IMR-90 (cell line): ENCODE measurements around the gene CASP9. TPM values are rescaled to one million over a fixed set of nuclear protein-coding genes. Genes with fewer than 3 reads are reported as not detected.

Experiments used
- ATAC-seq: fragments of 200-7000 bp; cut with Tn5 transposase; 2 replicates; pipeline ENCODE4 v1.9.1; 2020; ENCODE audit warnings: low read depth, mild to moderate bottlenecking, moderate library complexity
- BruUV-seq: library from RNA; stranded (reverse); fragments of 400-500 nt; replicated peaks from 2 replicates; lab custom pipeline; 2021; lab: Mats Ljungman, UMichigan
- CTCF ChIA-PET: fragments of 300-600 bp; formaldehyde crosslinking; extraction: SDS; loops from one replicate; lab custom pipeline; 2021; ENCODE audit warnings: antibody characterized with exemption; lab: Yijun Ruan, JAX
- POLR2A ChIA-PET: fragments of 300-600 bp; sonication (Branson Sonifier 250); formaldehyde crosslinking; loops from one replicate; lab custom pipeline; 2022; ENCODE audit warnings: antibody characterized with exemption; ENCODE audit not compliant: unreplicated experiment; lab: Charles Lee
- DNase-seq: peaks from one replicate; pipeline ENCODE4 v3.0.0; 2013
- H2AFZ ChIP-seq: replicated peaks from 2 replicates; pipeline ENCODE3; 2013; ENCODE audit warnings: low read length, mild to moderate bottlenecking; ENCODE audit not compliant: poor library complexity
- H2AK5ac ChIP-seq: 2 replicates; pipeline ENCODE4 v1.6.1; 2013; ENCODE audit warnings: low read depth, low read length, inconsistent platforms
- H2AK9ac ChIP-seq: replicated peaks from 2 replicates; pipeline ENCODE3; 2013; ENCODE audit warnings: mild to moderate bottlenecking, low read depth, low read length, moderate library complexity; ENCODE audit not compliant: poor library complexity
- H2BK120ac ChIP-seq: 2 replicates; pipeline ENCODE4 v1.6.1; 2013; ENCODE audit warnings: low read depth, low read length, inconsistent platforms
- H2BK15ac ChIP-seq: 3 replicates; pipeline ENCODE4 v1.6.1; 2013; ENCODE audit warnings: low read depth, low read length, inconsistent platforms
- H2BK20ac ChIP-seq: 2 replicates; pipeline ENCODE4 v1.6.1; 2013; ENCODE audit warnings: low read depth, mild to moderate bottlenecking, inconsistent platforms, low read length, moderate library complexity
- H2BK5ac ChIP-seq: 2 replicates; pipeline ENCODE4 v1.6.1; 2013; ENCODE audit warnings: mild to moderate bottlenecking, low read depth, low read length, inconsistent platforms; ENCODE audit not compliant: poor library complexity, severe bottlenecking
- H3K14ac ChIP-seq: replicated peaks from 2 replicates; pipeline ENCODE4 v1.6.1; 2013; ENCODE audit warnings: low read depth, low read length, inconsistent platforms
- H3K18ac ChIP-seq: 2 replicates; pipeline ENCODE4 v1.6.1; 2013; ENCODE audit warnings: low read depth, low read length, control low read depth
- H3K23ac ChIP-seq: 2 replicates; pipeline ENCODE4 v1.6.1; 2013; ENCODE audit warnings: low read depth, low read length, inconsistent platforms
- H3K27ac ChIP-seq: 2 replicates; pipeline ENCODE4 v1.5.1; 2013; ENCODE audit warnings: mild to moderate bottlenecking, control low read depth, low read length; ENCODE audit not compliant: insufficient read depth
- H3K27me3 ChIP-seq: 2 replicates; pipeline ENCODE4 v1.6.1; 2013; ENCODE audit warnings: low read length; ENCODE audit not compliant: control insufficient read depth, insufficient read depth
- H3K36me3 ChIP-seq: 2 replicates; pipeline ENCODE4 v1.6.1; 2013; ENCODE audit warnings: low read length, mixed read lengths; ENCODE audit not compliant: control insufficient read depth, insufficient read depth
- H3K4ac ChIP-seq: 2 replicates; pipeline ENCODE4 v1.6.1; 2013; ENCODE audit warnings: low read depth, low read length, inconsistent platforms
- H3K4me1 ChIP-seq: 2 replicates; pipeline ENCODE4 v1.6.1; 2013; ENCODE audit warnings: low read length, mixed read lengths; ENCODE audit not compliant: control insufficient read depth, insufficient read depth
- H3K4me2 ChIP-seq: 2 replicates; pipeline ENCODE4 v1.6.1; 2013; ENCODE audit warnings: low read depth, mild to moderate bottlenecking, control low read depth, low read length, moderate library complexity
- H3K4me3 ChIP-seq: 2 replicates; pipeline ENCODE4 v1.5.1; 2013; ENCODE audit warnings: low read depth, mild to moderate bottlenecking, control low read depth, low read length, moderate library complexity; ENCODE audit not compliant: insufficient read depth
- H3K56ac ChIP-seq: 2 replicates; pipeline ENCODE4 v1.6.1; 2013; ENCODE audit warnings: low read length, inconsistent platforms; ENCODE audit not compliant: insufficient read depth; ENCODE audit errors: extremely low read depth
- H3K79me1 ChIP-seq, 2 experiments: 2 replicates each; pipeline ENCODE4 v1.6.1; 2013; ENCODE audit warnings: low read length in 2 of 2, inconsistent platforms in 1 of 2, low read depth in 1 of 2
- H3K9ac ChIP-seq: 2 replicates; pipeline ENCODE4 v1.6.1; 2013; ENCODE audit warnings: low read depth, low read length, control low read depth
- H3K9me1 ChIP-seq: 2 replicates; pipeline ENCODE4 v1.6.1; 2013; ENCODE audit warnings: low read length, inconsistent platforms; ENCODE audit not compliant: insufficient read depth
- H3K9me3 ChIP-seq: 2 replicates; pipeline ENCODE4 v1.6.1; 2013; ENCODE audit warnings: low read length; ENCODE audit not compliant: control insufficient read depth, insufficient read depth
- H4K20me1 ChIP-seq: 2 replicates; pipeline ENCODE4 v1.6.1; 2013; ENCODE audit warnings: low read length, inconsistent platforms; ENCODE audit not compliant: insufficient read depth
- H4K5ac ChIP-seq: 2 replicates; pipeline ENCODE4 v1.6.1; 2013; ENCODE audit warnings: mild to moderate bottlenecking, low read depth, low read length, control low read depth
- H4K8ac ChIP-seq, 2 experiments: 2 replicates each; pipeline ENCODE4 v1.6.1; 2013; ENCODE audit warnings: low read depth in 2 of 2, low read length in 2 of 2, control low read depth in 1 of 2, inconsistent platforms in 1 of 2
- H4K91ac ChIP-seq: 2 replicates; pipeline ENCODE4 v1.6.1; 2013; ENCODE audit warnings: low read depth, low read length, inconsistent platforms; ENCODE audit not compliant: insufficient read depth
- CEBPB ChIP-seq: IDR thresholded peaks from 2 replicates; pipeline ENCODE4 v1.6.1; 2012; ENCODE audit warnings: low read depth, low read length, improper control_type of control experiment
- POLR2A ChIP-seq: IDR thresholded peaks from 2 replicates; pipeline ENCODE4 v1.6.1; 2012; ENCODE audit warnings: mild to moderate bottlenecking, low read depth, low read length
- WGBS, 2 experiments: methylation state at CpG; one replicate each; pipeline versions ENCODE4 v1.1.5 to v1.1.7; 2013; ENCODE audit warnings: missing lambda C conversion rate in 2 of 2; ENCODE audit not compliant: insufficient read length in 1 of 2; ENCODE audit errors: extremely low coverage in 2 of 2; 5-methylcytosine and 5-hydroxymethylcytosine counted together
- dilution Hi-C: fragments of 300-500 bp; cut with HindIII; formaldehyde crosslinking; loops from one replicate; pipeline ENCODE4 v1.14.3; 2018; ENCODE audit warnings: low sequenced_read_pairs; ENCODE audit not compliant: unreplicated experiment
- in situ Hi-C: fragments of 300-500 bp; cut with MboI; formaldehyde crosslinking; loops from 3 replicates; pipeline ENCODE4 v1.14.3; 2019; ENCODE audit warnings: low sequenced_read_pairs, inconsistent platforms, mixed read lengths
- intact Hi-C: fragments of 100-400 bp; cut with micrococcal nuclease; formaldehyde crosslinking; loops from 2 replicates; pipeline ENCODE4 v1.10.0; 2022
- polyA plus RNA-seq, 3 experiments: library from polyadenylated mRNA; depleted of rRNA; stranded (reverse); fragments of >200 nt; gene quantifications; 2 replicates each; pipeline ENCODE4 v1.2.3, GENCODE V29; 2012; ENCODE audit warnings: low replicate concordance in 1 of 3
- total RNA-seq: library from RNA; depleted of rRNA; stranded (reverse); fragments of >200 nt; gene quantifications from 2 replicates; pipeline ENCODE4 v1.2.3, GENCODE V29; 2012

CASP9 gene
- total and polyA plus RNA-seq, 2 of the 4 experiments (the other 2 are of a cell fraction): 7.0 to 8.3 TPM

- POLR2A ChIA-PET: no interaction called here
- H4K91ac ChIP-seq: no peak overlapping the region
- no peak overlapping the region for H3K4ac ChIP-seq
- H4K5ac ChIP-seq: no peak overlapping the region
- no peak overlapping the region for H4K8ac ChIP-seq
- no peak overlapping the region for H3K9ac ChIP-seq
- H3K4me2 ChIP-seq: no peak overlapping the region
- H3K4me1 ChIP-seq: 0 out of 2 replicates have a peak, but pooled peaks cover 4% of the 10 kb centered on the region
- H3K27me3 ChIP-seq: no peaks in the 10 kb centered on the region
- TF ChIP-seq POLR2A (no peak), CEBPB (0 out of 2 replicates have a peak, but pooled peaks have one; percentile 13)
- intact Hi-C loops: no loop called here
- no peaks in the 10 kb centered on the region for H3K79me1 ChIP-seq
- in situ Hi-C loops: no loop called here
- dilution Hi-C loops: no loop called here
- no TSS peak for BruUV-seq
- no peaks in the 10 kb centered on the region for H3K9me1 ChIP-seq
- no peak overlapping the region for H2AK9ac ChIP-seq
- peak; percentile 54 for DNase-seq
- H2AK5ac ChIP-seq: no peak overlapping the region
- no peak overlapping the region for H3K23ac ChIP-seq
- ATAC-seq: no peak
- H4K20me1 ChIP-seq: no peaks in the 10 kb centered on the region
- H3K56ac ChIP-seq: no peak overlapping the region
- no peak overlapping the region for H2BK15ac ChIP-seq
- no peak overlapping the region for H2BK120ac ChIP-seq
- H2BK20ac ChIP-seq: no peak overlapping the region
- H3K27ac ChIP-seq: no peak overlapping the region
- no peak overlapping the region for H3K18ac ChIP-seq
- H3K14ac ChIP-seq: no peak overlapping the region
- no peak overlapping the region for H2AFZ ChIP-seq
- no peak overlapping the region for H3K4me3 ChIP-seq
- CTCF ChIA-PET: no interaction called here
- WGBS, 2 experiments: 87% methylated on average over 4 of the region's 6 CpGs; no CpG with 5 or more reads in 1 of the 2 experiments
- H2BK5ac ChIP-seq: no peak overlapping the region
- H3K36me3 ChIP-seq: no peaks in the 10 kb centered on the region
- H3K9me3 ChIP-seq: peaks cover 4% of the 10 kb centered on the region
Measured at GRCh38 chr1:15455522-15455921, 68.5 kb downstream of the CASP9 start.
